GM23338 (cell line): ENCODE results near the gene TMC1.

Experiments
- CTCF ChIP-seq, 2 experiments: fragments of 200-600 bp in 1 of 2; sonication (generic) in 1 of 2; conservative IDR thresholded peaks; 2 replicates each; pipeline versions ENCODE4 v1.5.1 to v1.6.1; 2016 to 2017; ENCODE audit warnings: antibody characterized with exemption in 2 of 2, low read depth in 2 of 2, mild to moderate bottlenecking in 2 of 2, moderate library complexity in 1 of 2
- EZH2 ChIP-seq: fragments of 200-600 bp; sonication (generic); IDR thresholded peaks from one replicate; pipeline ENCODE4 v1.8.0; 2017; ENCODE audit warnings: antibody characterized with exemption, mild to moderate bottlenecking, low read depth; ENCODE audit not compliant: unreplicated experiment
- JUNB ChIP-seq: IDR thresholded peaks from one replicate; pipeline ENCODE4 v1.6.1; 2016; ENCODE audit warnings: antibody characterized with exemption; ENCODE audit not compliant: unreplicated experiment
- POLR2AphosphoS5 ChIP-seq: IDR thresholded peaks from 2 replicates; pipeline ENCODE4 v1.6.1; 2016; ENCODE audit warnings: antibody characterized with exemption, low read depth

GRCh38 chr9:72726947-72727346, 205.5 kb downstream of the TMC1 start:
- TF ChIP-seq EZH2 (no peak), CTCF (conservative IDR thresholded peaks at IDR 0.05; ENCODE audit: low read depth in 2 of 2) (no peak), POLR2AphosphoS5 (no peak), JUNB (no peak)
